HFFc6 (cell line): ENCODE results near the gene DNER. TPM values are rescaled to one million over a fixed set of nuclear protein-coding genes. Genes with fewer than 3 reads are reported as not detected.

Source experiments
- DNase-seq: peaks from one replicate; pipeline ENCODE4 v3.0.0-alpha.2; 2018
- H3K27ac Mint-ChIP-seq: 2 replicates; pipeline ENCODE4 v1.8.0; 2020; ENCODE audit warnings: mild to moderate bottlenecking, mixed read lengths
- H3K27me3 Mint-ChIP-seq: 2 replicates; pipeline ENCODE4 v1.8.0; 2021; ENCODE audit warnings: mild to moderate bottlenecking, moderate library complexity, mixed read lengths; ENCODE audit not compliant: insufficient read depth
- H3K36me3 Mint-ChIP-seq: 2 replicates; pipeline ENCODE4 v1.8.0; 2021; ENCODE audit warnings: low read depth, mixed read lengths
- H3K4me1 Mint-ChIP-seq: 2 replicates; pipeline ENCODE4 v1.8.0; 2020; ENCODE audit warnings: low read depth, mixed read lengths
- H3K4me3 Mint-ChIP-seq: 2 replicates; pipeline ENCODE4 v1.8.0; 2020; ENCODE audit warnings: mild to moderate bottlenecking, moderate library complexity, mixed read lengths
- H3K9me3 Mint-ChIP-seq: 2 replicates; pipeline ENCODE4 v1.8.0; 2020; ENCODE audit warnings: mild to moderate bottlenecking, mixed read lengths
- CTCF ChIP-seq: fragments of 200-600 bp; sonication (generic); IDR thresholded peaks from 2 replicates; pipeline ENCODE4 v1.5.0; 2021; ENCODE audit warnings: antibody characterized with exemption, mild to moderate bottlenecking
- total RNA-seq, 6 experiments: library from RNA; stranded (reverse); fragmentation: NEBNext Ultra II Directional; extraction: Animal tissue kit (Norgen Biotek cat#: 25700); gene quantifications; 2 replicates in 1 of 6; 3 replicates in 5 of 6; pipeline ENCODE4 v1.2.3, GENCODE V29; 2021

The DNER gene
- total RNA-seq, 6 experiments from 2014 or later: 0.07 to 3.8 (median 2.7) TPM

GRCh38 chr2:229348128-229348527 is 366.2 kb downstream of the DNER start:
- peak; percentile 25 for DNase-seq
- Mint-ChIP-seq H3K27ac (no peak overlapping the region), H3K4me3 (no peak overlapping the region), H3K9me3 (no peaks in the 10 kb centered on the region), H3K4me1 (peaks cover 37% of the 10 kb centered on the region), H3K27me3 (peaks cover 2% of the 10 kb centered on the region; the same call in 1 of the 2 replicates), H3K36me3 (no peaks in the 10 kb centered on the region)
- TF ChIP-seq CTCF: no peak

- DNase-seq: no peak
- Mint-ChIP-seq H3K4me3 (no peak overlapping the region), H3K27ac (no peak overlapping the region), H3K4me1 (peaks cover 40% of the 10 kb centered on the region), H3K36me3 (no peaks in the 10 kb centered on the region), H3K9me3 (no peaks in the 10 kb centered on the region), H3K27me3 (peaks cover 2% of the 10 kb centered on the region; the same call in 1 of the 2 replicates)
- no peak for TF ChIP-seq CTCF
Measured at GRCh38 chr2:229346816-229347540, 367.4 kb downstream of the DNER start.

GRCh38 chr2:229344955-229345354 is 369.4 kb downstream of the DNER start:
- H3K4me3 Mint-ChIP-seq: no peak overlapping the region
- H3K27me3 Mint-ChIP-seq: peaks cover 2% of the 10 kb centered on the region; the same call in 1 of the 2 replicates
- peaks cover 44% of the 10 kb centered on the region for H3K4me1 Mint-ChIP-seq
- no peak overlapping the region for H3K27ac Mint-ChIP-seq
- no peaks in the 10 kb centered on the region for H3K9me3 Mint-ChIP-seq
- TF ChIP-seq CTCF: no peak
- DNase-seq: no peak
- H3K36me3 Mint-ChIP-seq: no peaks in the 10 kb centered on the region

GRCh38 chr2:229344151-229344551 is 370.2 kb downstream of the DNER start:
- peak; percentile 81 for DNase-seq

GRCh38 chr2:229343661-229344060 is 370.7 kb downstream of the DNER start:
- H3K9me3 Mint-ChIP-seq: no peaks in the 10 kb centered on the region
- peaks cover 56% of the 10 kb centered on the region for H3K4me1 Mint-ChIP-seq
- TF ChIP-seq CTCF: no peak
- peak overlapping the region; percentile 82 for H3K27ac Mint-ChIP-seq
- no peaks in the 10 kb centered on the region for H3K36me3 Mint-ChIP-seq
- peak overlapping the region; percentile 54 for H3K4me3 Mint-ChIP-seq
- H3K27me3 Mint-ChIP-seq: peaks cover 2% of the 10 kb centered on the region; the same call in 1 of the 2 replicates
- DNase-seq: no peak

More at GRCh38 chr2:229344151-229344551, 370.2 kb downstream of the DNER start:
- Mint-ChIP-seq H3K4me1 (peaks cover 52% of the 10 kb centered on the region), H3K36me3 (no peaks in the 10 kb centered on the region), H3K27me3 (peaks cover 2% of the 10 kb centered on the region; the same call in 1 of the 2 replicates), H3K27ac (peak overlapping the region; percentile 82), H3K9me3 (no peaks in the 10 kb centered on the region), H3K4me3 (peak overlapping the region; percentile 54)
- TF ChIP-seq CTCF: no peak
